GM18507 (cell line): ENCODE results near the gene LGR6.
"Not testable (repeated sequence)": the region's sequence is repeated elsewhere in the genome, so short reads cannot be mapped to it uniquely, and the experiment has no call there.

ENCODE experiments used
- DNase-seq: peaks from one replicate; pipeline ENCODE4 v3.0.0; 2011; ENCODE audit warnings: low read depth; ENCODE audit not compliant: insufficient read length; ENCODE audit errors: extremely low spot score
- FAIRE-seq: peaks from 2 replicates; lab custom pipeline; 2011; peaks lifted over from hg19 to GRCh38; lab: Jason Lieb, UNC

Gene LGR6

GRCh38 chr1:202230939-202231645 lies 37.5 kb downstream of the LGR6 start:
- no peak for FAIRE-seq
- DNase-seq: no peak

DNA sequence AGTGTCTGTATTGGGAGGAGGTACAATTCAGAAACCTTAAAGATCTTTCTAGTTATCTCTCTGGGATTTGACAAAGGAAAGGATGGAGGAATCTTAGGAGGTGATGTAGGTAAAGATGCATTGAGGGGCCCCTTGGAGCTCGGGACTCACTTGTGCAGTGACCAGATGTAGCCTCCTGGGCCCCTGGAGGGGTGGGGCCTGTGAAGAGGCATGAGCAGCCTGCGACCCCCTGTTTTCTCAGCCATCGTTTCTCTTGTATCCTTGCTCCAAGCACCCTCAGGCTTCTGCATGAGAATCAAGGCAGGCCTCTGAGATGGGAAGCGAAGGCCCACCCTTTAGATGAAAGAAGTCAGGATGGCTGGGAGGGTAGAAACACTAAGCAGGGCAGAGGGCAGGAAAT lies 39.6 kb downstream of the LGR6 start:
- FAIRE-seq: no peak
- no peak for DNase-seq

- FAIRE-seq: no peak
- no peak for DNase-seq
Measured at GRCh38 chr1:202233804-202234203, 40.2 kb downstream of the LGR6 start.

GRCh38 chr1:202234331-202235002 lies 40.9 kb downstream of the LGR6 start:
- no peak for FAIRE-seq
- no peak for DNase-seq

DNA sequence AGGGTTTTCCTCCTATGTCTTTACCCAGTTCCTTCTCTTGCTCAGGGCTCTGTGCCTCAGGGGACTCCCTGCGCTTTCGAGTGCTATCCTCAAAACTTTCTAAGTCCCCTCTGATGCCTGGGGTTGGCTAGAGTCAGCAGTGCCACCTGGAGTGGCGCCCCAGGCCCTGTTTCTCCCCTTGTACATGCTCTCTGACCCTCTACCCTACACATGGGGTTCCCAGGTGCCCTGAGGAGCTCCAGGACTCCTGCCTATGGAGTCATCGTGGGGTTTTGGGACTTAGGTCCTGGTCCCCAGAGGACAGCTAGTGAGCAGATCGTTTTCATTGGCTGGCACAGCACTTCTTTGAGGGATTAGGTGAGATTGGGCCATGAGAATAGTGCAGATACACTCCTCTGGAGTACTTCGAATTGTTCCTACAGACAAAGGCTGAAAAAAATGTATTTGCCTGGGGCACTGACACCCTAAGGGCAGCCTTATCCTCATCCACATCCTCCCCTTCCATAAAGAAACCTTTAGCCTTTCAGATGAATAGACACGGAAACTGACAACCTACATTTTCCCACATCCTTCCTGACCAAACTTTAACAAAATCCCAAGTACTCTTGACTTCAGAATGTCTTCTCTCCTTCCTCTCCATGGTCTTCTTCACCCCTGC lies 41.5 kb downstream of the LGR6 start:
- FAIRE-seq (no peak), DNase-seq (no peak)

DNA sequence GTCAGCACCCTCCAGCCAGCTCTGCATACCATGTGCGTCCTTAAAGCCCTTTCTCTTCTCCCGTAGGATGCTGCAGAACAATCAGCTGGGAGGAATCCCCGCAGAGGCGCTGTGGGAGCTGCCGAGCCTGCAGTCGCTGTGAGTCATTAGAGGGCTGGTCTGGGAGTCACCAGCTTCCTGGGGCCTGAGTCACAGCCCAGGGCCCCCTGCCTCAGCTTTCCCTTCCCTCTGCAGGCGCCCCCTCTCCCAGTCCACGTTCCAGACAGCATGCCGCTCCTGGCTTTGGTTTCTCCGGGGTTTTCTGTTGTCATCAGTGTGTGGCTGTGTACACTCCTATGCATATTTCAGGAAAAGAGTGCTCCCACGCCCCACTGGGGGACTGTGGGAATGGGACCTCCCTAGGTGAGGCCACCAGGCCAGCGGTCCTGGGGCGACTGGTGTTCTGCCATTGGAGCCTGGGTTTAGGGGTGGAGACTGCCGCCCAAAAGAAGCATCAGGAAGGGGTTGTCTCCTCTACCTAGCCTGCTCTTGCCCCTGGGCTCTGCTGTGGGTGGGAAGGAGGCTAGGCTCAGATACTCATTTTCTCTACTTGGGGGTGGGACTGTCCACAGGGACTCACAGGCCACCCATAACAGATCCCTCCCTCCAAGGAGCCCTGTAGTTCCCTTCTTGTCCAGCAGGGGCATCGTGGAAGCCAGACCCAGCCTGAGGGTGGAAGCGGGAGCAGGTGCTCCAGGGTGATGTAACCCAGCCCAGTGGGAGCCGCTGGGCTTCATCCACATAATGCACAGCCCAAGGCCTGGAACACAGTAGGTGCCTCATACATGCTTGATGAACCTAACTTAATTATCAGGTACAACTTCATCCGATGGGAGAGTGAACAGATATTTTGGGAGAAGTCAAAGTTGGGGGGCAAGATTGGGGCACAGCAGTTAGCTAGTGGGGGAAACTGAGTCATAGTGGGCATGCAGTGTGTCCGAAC lies 42.5 kb downstream of the LGR6 start:
- DNase-seq (peak; percentile 58), FAIRE-seq (peak; percentile 84)

GRCh38 chr1:202237052-202237451 lies 43.5 kb downstream of the LGR6 start:
- no peak for DNase-seq
- no peak for FAIRE-seq

DNA sequence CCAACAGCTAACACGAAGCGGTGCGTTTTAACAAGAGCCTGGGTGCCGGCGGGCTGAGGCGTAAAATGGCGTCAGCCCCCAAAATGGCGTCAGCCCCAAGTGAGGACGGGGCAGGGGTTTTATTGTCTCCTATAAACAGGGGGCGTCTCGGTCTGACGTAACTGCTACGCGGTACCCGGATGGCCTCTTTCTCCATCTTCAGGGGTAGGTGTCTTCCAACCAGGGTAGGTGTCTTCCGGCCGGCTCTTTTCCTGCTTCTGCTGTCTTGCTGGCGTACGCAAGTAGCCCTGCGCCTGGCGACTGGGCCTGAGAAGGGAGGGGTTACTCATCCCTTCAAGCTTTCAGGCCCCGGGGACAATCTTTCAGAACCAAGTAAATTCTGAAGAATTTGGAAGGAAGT lies 45.3 kb downstream of the LGR6 start:
- FAIRE-seq: no peak

DNA sequence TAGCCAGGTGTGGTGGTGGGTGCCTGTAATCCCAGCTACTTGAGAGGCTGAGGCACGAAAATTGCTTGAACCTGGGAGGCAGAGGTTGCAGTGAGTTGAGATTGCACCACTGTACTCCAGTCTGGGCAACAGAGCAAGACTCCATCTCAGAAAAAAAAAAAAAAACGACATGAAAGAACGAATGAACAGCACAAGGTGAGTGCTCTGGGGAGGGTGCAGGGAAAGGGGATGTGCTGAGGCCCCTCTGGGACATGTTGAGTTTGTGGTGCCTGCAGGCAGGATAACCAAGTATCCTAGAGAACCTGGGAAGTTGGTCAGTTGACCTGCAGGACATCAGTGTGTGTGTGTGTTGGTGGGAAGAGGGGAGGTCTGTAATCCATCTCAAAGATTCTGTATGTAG lies 46.6 kb downstream of the LGR6 start:
- not testable (repeated sequence) for DNase-seq, FAIRE-seq

More for the DNA sequence above, 45.3 kb downstream of the LGR6 start:
- no peak for DNase-seq

DNA sequence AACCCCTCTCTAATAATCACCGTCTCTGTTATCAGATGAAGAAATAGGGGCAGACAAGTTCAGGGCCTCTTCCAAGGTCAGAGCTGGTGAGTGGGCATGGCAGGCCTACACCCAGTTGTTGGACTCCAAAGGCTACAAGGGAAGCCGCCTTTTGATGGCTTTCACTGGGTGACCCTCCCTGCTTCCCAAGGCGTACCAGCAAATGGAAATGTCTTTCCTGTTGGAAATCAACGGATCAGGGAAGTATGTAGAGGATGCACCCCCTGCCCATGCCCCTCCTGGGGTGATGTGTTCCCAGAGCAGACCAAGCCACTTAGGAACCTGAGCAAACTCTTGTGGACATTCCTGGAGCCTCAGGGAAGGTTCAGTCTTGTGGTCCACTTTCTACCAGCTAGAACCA lies 47.4 kb downstream of the LGR6 start:
- no peak for FAIRE-seq
- no peak for DNase-seq

DNA sequence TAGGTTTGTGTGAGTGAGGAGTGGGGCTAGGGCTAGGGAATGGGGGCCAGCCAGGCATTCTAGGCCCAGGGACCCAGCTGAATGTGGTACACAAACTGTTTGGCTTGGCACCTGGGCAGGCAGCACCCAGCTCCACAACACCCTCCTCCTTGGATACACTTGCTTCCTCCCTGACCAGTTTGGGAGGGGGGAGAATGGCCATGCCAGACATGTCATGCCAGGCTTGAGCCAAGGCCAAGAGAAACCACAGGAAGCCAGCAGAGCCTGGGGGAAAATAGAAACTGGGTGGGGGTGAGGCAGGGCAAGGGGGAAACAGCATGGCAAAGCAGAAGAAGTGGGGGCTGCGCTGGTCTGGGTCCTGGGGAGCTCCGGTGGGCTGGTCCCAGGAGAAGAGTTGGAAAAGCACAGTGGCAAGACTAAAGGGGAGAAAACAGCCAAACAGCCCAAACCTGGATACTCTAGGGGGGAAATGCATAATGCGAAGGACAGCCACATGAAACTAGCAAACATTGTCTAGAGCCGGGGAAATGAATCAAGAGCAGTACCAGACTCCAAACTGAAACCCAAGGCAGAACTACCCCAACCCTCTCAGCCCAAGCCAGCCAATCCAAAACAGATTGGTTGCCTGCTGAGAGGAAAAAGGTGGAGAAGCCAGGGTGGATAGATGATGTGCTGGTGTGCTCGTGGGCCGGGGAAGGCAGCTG lies 47.9 kb downstream of the LGR6 start:
- DNase-seq (no peak), FAIRE-seq (no peak)

- FAIRE-seq: no peak
- DNase-seq: no peak
Measured at GRCh38 chr1:202242080-202242419, 48.5 kb downstream of the LGR6 start.

GRCh38 chr1:202243006-202243405 lies 49.4 kb downstream of the LGR6 start:
- FAIRE-seq (no peak), DNase-seq (no peak)

GRCh38 chr1:202244841-202245261 lies 51.3 kb downstream of the LGR6 start:
- FAIRE-seq: no peak
- DNase-seq: no peak

DNA sequence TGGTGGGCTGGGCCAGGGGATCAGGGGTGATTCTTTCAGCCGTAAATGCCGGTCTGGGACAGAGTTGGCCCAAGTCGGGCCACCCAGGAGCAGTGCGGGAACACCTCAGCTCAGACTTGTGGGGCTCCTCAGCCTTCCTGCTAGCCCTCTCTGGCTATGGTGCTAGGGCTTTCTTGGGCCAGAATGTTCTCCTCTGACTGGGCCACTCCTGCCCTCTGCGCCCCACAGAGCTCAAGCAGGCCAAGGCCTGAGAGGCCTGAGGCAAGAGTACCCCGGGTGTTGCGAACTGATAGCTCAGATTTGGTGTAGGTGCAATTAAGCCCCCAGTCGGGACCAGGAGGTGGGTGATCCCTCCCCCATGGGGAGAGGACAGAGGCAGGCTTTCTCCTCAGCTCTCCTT lies 51.8 kb downstream of the LGR6 start:
- no peak for FAIRE-seq
- no peak for DNase-seq

GRCh38 chr1:202247104-202247503 lies 53.5 kb downstream of the LGR6 start:
- FAIRE-seq: no peak

GRCh38 chr1:202247837-202248795 lies 54.5 kb downstream of the LGR6 start:
- DNase-seq: no peak
- FAIRE-seq: no peak

More at GRCh38 chr1:202247104-202247503, 53.5 kb downstream of the LGR6 start:
- no peak for DNase-seq

DNA sequence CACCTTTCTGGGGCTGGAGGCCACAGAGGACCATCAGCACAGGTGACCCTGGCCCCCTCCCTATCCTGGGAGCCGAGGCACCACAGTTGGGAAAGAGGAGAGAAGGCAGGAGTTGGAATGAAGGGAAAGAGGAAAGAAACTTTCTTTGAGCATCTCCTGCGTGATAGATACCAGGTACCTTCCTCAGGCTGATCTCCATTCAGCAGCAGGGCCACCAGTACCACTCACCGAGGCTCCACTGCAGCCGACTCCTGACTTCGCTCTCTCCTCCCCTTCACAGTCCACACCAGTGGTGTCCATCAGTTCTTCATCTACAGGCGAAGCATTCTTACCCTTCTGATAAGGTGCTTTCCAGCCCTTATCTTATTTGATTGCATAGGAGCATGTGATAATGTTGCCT lies 55.3 kb downstream of the LGR6 start:
- DNase-seq (no peak), FAIRE-seq (no peak)
